H1 (cell line): Measurements from ENCODE around the gene CHRNA4. TPM values are rescaled to one million over a fixed set of nuclear protein-coding genes. Genes with fewer than 3 reads are reported as not detected.
A peak's percentile ranks its signal among the peaks of the same experiment; 100 is the strongest.

Experiments
- CTCF ChIA-PET: fragments of 300-600 bp; sonication (Branson Sonifier 250); formaldehyde crosslinking; loops from one replicate; lab custom pipeline; 2021; ENCODE audit not compliant: partially characterized antibody; lab: Charles Lee
- POLR2A ChIA-PET: fragments of 300-600 bp; sonication (Branson Sonifier 250); formaldehyde crosslinking; loops from one replicate; lab custom pipeline; 2021; ENCODE audit warnings: inconsistent platforms; ENCODE audit not compliant: partially characterized antibody; lab: Charles Lee
- DNase-seq, 2 experiments: peaks; one replicate each; pipeline versions ENCODE4 v3.0.0 to v3.0.0-alpha.2; 2010 to 2022; ENCODE audit warnings: low spot score in 2 of 2, low read depth in 1 of 2, mixed read lengths in 1 of 2
- FAIRE-seq: peaks from 2 replicates; lab custom pipeline; 2011; peaks lifted over from hg19 to GRCh38; lab: Jason Lieb, UNC
- H2AFZ ChIP-seq: 2 replicates; pipeline ENCODE4 v1.8.1; 2012; ENCODE audit warnings: low read length, inconsistent platforms
- H2AK5ac ChIP-seq: 2 replicates; pipeline ENCODE4 v1.6.1; 2013; ENCODE audit warnings: low read depth, low read length
- H2BK120ac ChIP-seq: replicated peaks from 2 replicates; pipeline ENCODE3; 2013; ENCODE audit warnings: low read depth, low read length, inconsistent platforms
- H2BK12ac ChIP-seq: 2 replicates; pipeline ENCODE4 v1.6.1; 2013; ENCODE audit warnings: low read depth, low read length
- H2BK15ac ChIP-seq: 2 replicates; pipeline ENCODE4 v1.6.1; 2013; ENCODE audit warnings: low read length
- H2BK20ac ChIP-seq: 2 replicates; pipeline ENCODE4 v1.6.1; 2013; ENCODE audit warnings: low read length
- H2BK5ac ChIP-seq: 2 replicates; pipeline ENCODE4 v1.6.1; 2013; ENCODE audit warnings: low read depth, low read length
- H3K14ac ChIP-seq: 2 replicates; pipeline ENCODE4 v1.6.1; 2013; ENCODE audit warnings: inconsistent platforms; ENCODE audit not compliant: insufficient read length
- H3K18ac ChIP-seq: 2 replicates; pipeline ENCODE4 v1.6.1; 2013; ENCODE audit warnings: low read length; ENCODE audit errors: extremely low read depth
- H3K23ac ChIP-seq: 2 replicates; pipeline ENCODE4 v1.6.1; 2013; ENCODE audit warnings: inconsistent platforms; ENCODE audit not compliant: insufficient read length
- H3K23me2 ChIP-seq: 2 replicates; pipeline ENCODE4 v1.6.1; 2013; ENCODE audit warnings: low read depth, low read length
- H3K27ac ChIP-seq: 2 replicates; pipeline ENCODE4 v1.6.1; 2011; ENCODE audit warnings: low read depth, low read length, inconsistent platforms
- H3K27me3 ChIP-seq, 4 experiments: replicated peaks in 1 of 4; 1 replicate in 1 of 4; 2 replicates in 3 of 4; pipeline versions ENCODE4 v1.6.1 to v1.8.1; 2011 to 2013; ENCODE audit warnings: low read length in 3 of 4, mild to moderate bottlenecking in 3 of 4, inconsistent platforms in 2 of 4, mixed read lengths in 2 of 4, moderate library complexity in 1 of 4; ENCODE audit not compliant: control insufficient read depth in 3 of 4, insufficient read depth in 3 of 4; ENCODE audit errors: extremely low read depth in 1 of 4
- H3K36me3 ChIP-seq, 4 experiments: 2 replicates each; pipeline versions ENCODE4 v1.6.1 to v1.8.1; 2011 to 2013; ENCODE audit warnings: mild to moderate bottlenecking in 4 of 4, low read length in 3 of 4, moderate library complexity in 2 of 4, control low read depth in 1 of 4, inconsistent platforms in 1 of 4; ENCODE audit not compliant: insufficient read depth in 4 of 4, control insufficient read depth in 2 of 4
- H3K4ac ChIP-seq: replicated peaks from 2 replicates; pipeline ENCODE3; 2013; ENCODE audit warnings: low read length, low read depth, mixed read lengths, inconsistent platforms; ENCODE audit not compliant: insufficient read length
- H3K4me1 ChIP-seq, 4 experiments: replicated peaks in 1 of 4; 1 replicate in 1 of 4; 2 replicates in 3 of 4; pipeline versions ENCODE4 v1.6.1 to v1.8.1; 2011 to 2013; ENCODE audit warnings: low read length in 3 of 4, inconsistent platforms in 2 of 4, mixed read lengths in 1 of 4; ENCODE audit not compliant: insufficient read depth in 4 of 4, control insufficient read depth in 3 of 4
- H3K4me2 ChIP-seq, 2 experiments: 2 replicates each; pipeline versions ENCODE4 v1.6.1 to v1.8.1; 2011 to 2013; ENCODE audit warnings: low read depth in 2 of 2, low read length in 2 of 2, control low read depth in 1 of 2, inconsistent platforms in 1 of 2, mild to moderate bottlenecking in 1 of 2; ENCODE audit not compliant: insufficient read depth in 1 of 2
- H3K4me3 ChIP-seq, 4 experiments: fragments of 200-600, 300-600 bp in 1 of 4; sonication (generic), shearing (Covaris generic), sonication (Bioruptor Twin) in 1 of 4; 2 replicates each; pipeline versions ENCODE4 v1.5.1 to v1.8.1; 2011 to 2016; ENCODE audit warnings: low read length in 4 of 4, low read depth in 3 of 4, control low read depth in 2 of 4, inconsistent platforms in 2 of 4, mild to moderate bottlenecking in 2 of 4, mixed read lengths in 1 of 4, moderate library complexity in 1 of 4; ENCODE audit not compliant: insufficient read depth in 2 of 4; ENCODE audit errors: extremely low read depth in 1 of 4
- H3K56ac ChIP-seq: replicated peaks from 2 replicates; pipeline ENCODE3; 2013; ENCODE audit warnings: low read depth, mild to moderate bottlenecking, mixed read lengths, low read length, inconsistent platforms; ENCODE audit not compliant: insufficient read length
- H3K79me1 ChIP-seq: 2 replicates; pipeline ENCODE4 v1.6.1; 2013; ENCODE audit warnings: low read depth, low read length, control low read depth
- H3K79me2 ChIP-seq, 2 experiments: 2 replicates each; pipeline versions ENCODE4 v1.6.1 to v1.8.1; 2012 to 2013; ENCODE audit warnings: low read length in 2 of 2, mild to moderate bottlenecking in 2 of 2, inconsistent platforms in 1 of 2; ENCODE audit not compliant: insufficient read depth in 2 of 2, control insufficient read depth in 1 of 2
- H3K9ac ChIP-seq, 4 experiments: replicated peaks in 1 of 4; 1 replicate in 1 of 4; 2 replicates in 3 of 4; pipeline versions ENCODE4 v1.6.1 to v1.8.1; 2011 to 2013; ENCODE audit warnings: low read depth in 3 of 4, low read length in 3 of 4, control low read depth in 2 of 4, mild to moderate bottlenecking in 2 of 4, moderate library complexity in 2 of 4, inconsistent platforms in 1 of 4; ENCODE audit errors: extremely low read depth in 1 of 4
- H3K9me3 ChIP-seq, 2 experiments: 2 replicates each; pipeline versions ENCODE4 v1.6.1 to v1.8.1; 2012 to 2013; ENCODE audit warnings: mild to moderate bottlenecking in 2 of 2, moderate library complexity in 2 of 2, control low read depth in 1 of 2, inconsistent platforms in 1 of 2, low read depth in 1 of 2, low read length in 1 of 2, mixed read lengths in 1 of 2; ENCODE audit not compliant: insufficient read depth in 2 of 2
- H4K20me1 ChIP-seq, 2 experiments: replicated peaks in 1 of 2; 2 replicates each; pipeline versions ENCODE3 to v1.8.1; 2011 to 2013; ENCODE audit warnings: inconsistent platforms in 2 of 2, low read length in 2 of 2, mild to moderate bottlenecking in 1 of 2; ENCODE audit not compliant: insufficient read depth in 2 of 2, control insufficient read depth in 1 of 2
- H4K5ac ChIP-seq: 2 replicates; pipeline ENCODE4 v1.6.1; 2013; ENCODE audit warnings: low read length, low read depth, mixed read lengths, inconsistent platforms; ENCODE audit not compliant: insufficient read length
- H4K8ac ChIP-seq: 2 replicates; pipeline ENCODE4 v1.8.0; 2013; ENCODE audit warnings: mild to moderate bottlenecking, moderate library complexity, low read length, inconsistent platforms; ENCODE audit not compliant: insufficient read depth; ENCODE audit errors: extremely low read depth
- H4K91ac ChIP-seq: replicated peaks from 2 replicates; pipeline ENCODE3; 2013; ENCODE audit warnings: low read length, mixed read lengths, inconsistent platforms; ENCODE audit not compliant: insufficient read length
- CBX8 ChIP-seq: fragments of 300-800, 300-1000 bp; sonication (generic); IDR thresholded peaks from 2 replicates; pipeline ENCODE4 v1.7.1; 2016; ENCODE audit warnings: low read depth, low read length, borderline replicate concordance
- CTBP2 ChIP-seq: IDR thresholded peaks from 2 replicates; pipeline ENCODE4 v1.7.0; 2011; ENCODE audit warnings: borderline replicate concordance, mild to moderate bottlenecking, moderate library complexity, mixed read lengths, low read length; ENCODE audit not compliant: insufficient read depth, insufficient read length
- KDM4A ChIP-seq: IDR thresholded peaks from one replicate; pipeline ENCODE4 v1.7.1; 2012; ENCODE audit warnings: low read depth, mild to moderate bottlenecking, moderate library complexity, low read length, inconsistent platforms; ENCODE audit not compliant: severe bottlenecking
- RBBP5 ChIP-seq: IDR thresholded peaks from 2 replicates; pipeline ENCODE4 v1.7.1; 2012; ENCODE audit warnings: low read depth, mild to moderate bottlenecking, inconsistent platforms, low read length, moderate library complexity, borderline replicate concordance
- TAF1 ChIP-seq: IDR thresholded peaks from 2 replicates; pipeline ENCODE4 v1.6.1; 2011; ENCODE audit warnings: mild to moderate bottlenecking, low read depth, low read length
- USF2 ChIP-seq: IDR thresholded peaks from 2 replicates; pipeline ENCODE4 v1.6.1; 2011; ENCODE audit warnings: low read length, improper control_type of control experiment
- YY1 ChIP-seq: IDR thresholded peaks from 2 replicates; pipeline ENCODE4 v1.6.1; 2011; ENCODE audit warnings: low read depth, mild to moderate bottlenecking, low read length
- WGBS, 2 experiments: shearing (Covaris generic) in 1 of 2; methylation state at CpG; one replicate each; pipeline versions ENCODE4 v1.1.6 to v1.1.7; 2013 to 2015; ENCODE audit warnings: low lambda C conversion rate in 2 of 2, mixed read lengths in 2 of 2, inconsistent platforms in 1 of 2, low coverage in 1 of 2, missing lambda C conversion rate in 1 of 2; ENCODE audit not compliant: insufficient replicate concordance in 2 of 2, insufficient coverage in 1 of 2, insufficient read length in 1 of 2; ENCODE audit errors: extremely low coverage in 1 of 2, missing lambda C conversion rate in 1 of 2; 5-methylcytosine and 5-hydroxymethylcytosine counted together
- long read RNA-seq, 2 experiments: library from RNA in 1 of 2; library from capped mRNA in 1 of 2; stranded (forward); transcript quantifications; one replicate each; pipeline ENCODE4 v2.0.0, GENCODE V29; 2021; ENCODE audit warnings: inconsistent platforms in 1 of 2
- polyA minus RNA-seq, 3 experiments: library from RNA; depleted of rRNA, polyadenylated mRNA; stranded (reverse); fragments of >200 nt; gene quantifications; 1 replicate in 2 of 3; 2 replicates in 1 of 3; pipeline ENCODE4 v1.2.3, GENCODE V29; 2011
- polyA plus RNA-seq, 7 experiments: library from polyadenylated mRNA; depleted of rRNA in 3 of 7; stranded (reverse) in 5 of 7; unstranded in 2 of 7; fragments of >200 nt in 5 of 7; fragments of 200-250 nt in 2 of 7; gene quantifications; 1 replicate in 5 of 7; 2 replicates in 1 of 7; 4 replicates in 1 of 7; pipeline versions ENCODE4 v1.2.1 to v1.2.3, GENCODE V29; 2011 to 2013; ENCODE audit warnings: missing spikeins in 2 of 7, mixed read lengths in 2 of 7
- total RNA-seq: library from RNA; stranded (reverse); fragmentation: NEBNext Ultra II Directional; extraction: Animal tissue kit (Norgen Biotek cat#: 25700); gene quantifications from 2 replicates; pipeline ENCODE4 v1.2.1, GENCODE V29; 2021

The CHRNA4 gene
- total RNA-seq, result 2.7 and 5.7 TPM in 2 replicates
- 4.3 and 5.0 TPM in 2 replicates for polyA plus RNA-seq (2011; rRNA removed)
- 1.8 TPM for polyA plus RNA-seq (2011; cell fraction: cytosol; rRNA removed)
- 4.9 TPM for polyA plus RNA-seq (2011; cell fraction: nucleus; rRNA removed)
- 2.0 to 4.0 TPM (median 2.5 TPM) in 4 replicates for polyA plus RNA-seq (2012, experiment 1 of 2)
- 1.6 TPM for polyA plus RNA-seq (2012, experiment 2 of 2)
- polyA plus RNA-seq (2013, experiment 1 of 2), result 4.1 TPM
- 3.8 TPM for polyA plus RNA-seq (2013, experiment 2 of 2)
- polyA minus RNA-seq (2011; rRNA and poly(A)+ RNA removed), result 5.6 and 11.1 TPM in 2 replicates
- polyA minus RNA-seq (2011; cell fraction: cytosol; rRNA and poly(A)+ RNA removed), result 8.4 TPM
- polyA minus RNA-seq (2011; cell fraction: nucleus; rRNA and poly(A)+ RNA removed), result 4.4 TPM
- long read RNA-seq, experiment 1, partial matches to known transcripts, result 2 of 6 reads
- long read RNA-seq, experiment 1, other reads (novel, unspliced or antisense), result 4 of 6 reads
- long read RNA-seq, experiment 2, result 0 reads

- WGBS, 2 experiments, result 0% methylated on average over 9 of the region's 79 CpGs; no CpG with 5 or more reads in 1 of the 2 experiments
- Histone ChIP-seq H2BK5ac (peak within 1 kb of the TSS; percentile 44; the same call in 1 of the 2 replicates), H3K27ac (no peak within 1 kb of the TSS), H2BK120ac (peak within 1 kb of the TSS; percentile 64), H3K36me3 (no peaks in the 10 kb centered on the region), H3K4me3 (peak within 1 kb of the TSS; percentile 50 to 73 (median 52)), H4K91ac (peak within 1 kb of the TSS; percentile 85), H4K20me1 (peaks cover 0 to 4% of the 10 kb centered on the region in 2 experiments), H3K79me2 (no peaks in the 10 kb centered on the region), H3K56ac (peak within 1 kb of the TSS; percentile 12), H3K18ac (peak within 1 kb of the TSS; percentile 78), H3K4me2 (peak within 1 kb of the TSS; percentile 79 to 81), H3K79me1 (no peaks in the 10 kb centered on the region), H3K4ac (peak within 1 kb of the TSS; percentile 39), H3K9ac (no peak within 1 kb of the TSS; a peak in 1 of 7 replicates), H4K8ac (peak within 1 kb of the TSS; percentile 71; the same call in 1 of the 2 replicates), H3K14ac (no peak within 1 kb of the TSS), H3K23ac (no peak within 1 kb of the TSS), H3K9me3 (no peaks in the 10 kb centered on the region), H2AFZ (peak within 1 kb of the TSS; percentile 5; the same call in 1 of the 2 replicates), H3K4me1 (peaks cover 0 to 21% (median 15%) of the 10 kb centered on the region in 4 experiments; a peak in 6 of 7 replicates), H4K5ac (no peak within 1 kb of the TSS), H2BK15ac (0 out of 2 replicates have a peak within 1 kb of the TSS, but pooled peaks have one; percentile 46), H2BK12ac (peak within 1 kb of the TSS; percentile 84; the same call in 1 of the 2 replicates), H3K23me2 (peaks cover 10% of the 10 kb centered on the region; the same call in 1 of the 2 replicates), H2AK5ac (no peak within 1 kb of the TSS), H2BK20ac (0 out of 2 replicates have a peak within 1 kb of the TSS, but pooled peaks have one; percentile 32), H3K27me3 (peaks cover 0 to 29% (median 18%) of the 10 kb centered on the region in 4 experiments; a peak in 6 of 7 replicates)
- DNase-seq (peak in 1 of 2 experiments; percentile 79), FAIRE-seq (no peak)
- ChIA-PET POLR2A (interaction anchor here (0.7 to 1.7 kb wide), 5 partner anchors 10 to 136 kb away, joined by 3 to 4 read pairs (median 3); no protein-coding TSS in a partner anchor), CTCF (interaction anchor here (0.7 to 8.1 kb wide), 6 partner anchors 9 to 178 kb away, joined by 3 to 85 read pairs (median 5); no protein-coding TSS in a partner anchor)
- TF ChIP-seq KDM4A (peak; percentile 86), YY1 (no peak), CBX8 (no peak), RBBP5 (no peak; the same call in 1 of the 2 replicates), USF2 (no peak), CTBP2 (peak; percentile 29), TAF1 (no peak)
Measured at GRCh38 chr20:63360850-63361518, at the start of gene CHRNA4. Gene CHRNA4 (minus strand): TSS chr20:63361349. CDS start chr20:63361165, 184 bp downstream.
